Mesenchymal stem cell (in vitro differentiated cells and primary cell): ENCODE data around the gene DHRS11. TPM values are rescaled to one million over a fixed set of nuclear protein-coding genes. Genes with fewer than 3 reads are reported as not detected.
A peak's percentile ranks its signal among the peaks of the same experiment; 100 is the strongest.

Experiments
- DNase-seq: peaks from one replicate; pipeline ENCODE4 v3.0.0-alpha.2; 2013
- H2AFZ ChIP-seq: one replicate; pipeline ENCODE4 v1.6.1; 2013; ENCODE audit warnings: low read depth, mild to moderate bottlenecking, control low read depth, inconsistent platforms, low read length, moderate library complexity
- H2AK5ac ChIP-seq: 2 replicates; pipeline ENCODE4 v1.6.1; 2013; ENCODE audit warnings: low read length, moderate library complexity, mild to moderate bottlenecking, inconsistent platforms; ENCODE audit not compliant: severe bottlenecking
- H2BK120ac ChIP-seq: one replicate; pipeline ENCODE4 v1.6.1; 2013; ENCODE audit warnings: low read depth, mild to moderate bottlenecking, inconsistent platforms, low read length, moderate library complexity
- H2BK12ac ChIP-seq, 2 experiments: one replicate each; pipeline ENCODE4 v1.6.1; 2013; ENCODE audit warnings: inconsistent platforms in 2 of 2, low read length in 2 of 2, mild to moderate bottlenecking in 2 of 2, moderate library complexity in 2 of 2, control low read depth in 1 of 2
- H2BK15ac ChIP-seq: one replicate; pipeline ENCODE4 v1.6.1; 2013; ENCODE audit warnings: mild to moderate bottlenecking, low read depth, inconsistent platforms; ENCODE audit not compliant: poor library complexity, severe bottlenecking
- H2BK5ac ChIP-seq: 2 replicates; pipeline ENCODE4 v1.6.1; 2013; ENCODE audit warnings: low read depth, mild to moderate bottlenecking, low read length, control low read depth, inconsistent platforms; ENCODE audit not compliant: poor library complexity, severe bottlenecking
- H3K14ac ChIP-seq, 2 experiments: one replicate each; pipeline ENCODE4 v1.6.1; 2013; ENCODE audit warnings: inconsistent platforms in 2 of 2, low read length in 2 of 2, control low read depth in 1 of 2, mild to moderate bottlenecking in 1 of 2, moderate library complexity in 1 of 2
- H3K18ac ChIP-seq, 2 experiments: one replicate each; pipeline ENCODE4 v1.6.1; 2013; ENCODE audit warnings: inconsistent platforms in 2 of 2, low read length in 2 of 2, control low read depth in 1 of 2, low read depth in 1 of 2, mild to moderate bottlenecking in 1 of 2
- H3K23ac ChIP-seq, 2 experiments: one replicate each; pipeline ENCODE4 v1.6.1; 2013; ENCODE audit warnings: inconsistent platforms in 2 of 2, low read length in 2 of 2, mild to moderate bottlenecking in 2 of 2, moderate library complexity in 2 of 2, control low read depth in 1 of 2
- H3K27ac ChIP-seq: 2 replicates; pipeline ENCODE4 v1.5.1; 2013; ENCODE audit warnings: mild to moderate bottlenecking, moderate library complexity, low read length, control low read depth, inconsistent platforms; ENCODE audit not compliant: poor library complexity, severe bottlenecking
- H3K27me3 ChIP-seq, 2 experiments: 2 replicates each; pipeline versions ENCODE4 v1.6.1 to v1.7.0; 2013; ENCODE audit warnings: low read length in 2 of 2, mild to moderate bottlenecking in 2 of 2, moderate library complexity in 2 of 2, control low read depth in 1 of 2, inconsistent platforms in 1 of 2; ENCODE audit not compliant: control insufficient read depth in 1 of 2, insufficient read depth in 1 of 2
- H3K36me3 ChIP-seq, 2 experiments: 2 replicates each; pipeline versions ENCODE4 v1.6.1 to v1.7.0; 2013; ENCODE audit warnings: low read length in 2 of 2, control low read depth in 1 of 2, inconsistent platforms in 1 of 2, low read depth in 1 of 2, mild to moderate bottlenecking in 1 of 2; ENCODE audit not compliant: insufficient read depth in 2 of 2, control insufficient read depth in 1 of 2
- H3K4ac ChIP-seq, 2 experiments: one replicate each; pipeline ENCODE4 v1.6.1; 2013; ENCODE audit warnings: inconsistent platforms in 2 of 2, low read length in 2 of 2, mild to moderate bottlenecking in 2 of 2, moderate library complexity in 2 of 2, control low read depth in 1 of 2, low read depth in 1 of 2
- H3K4me1 ChIP-seq: 2 replicates; pipeline ENCODE4 v1.6.1; 2013; ENCODE audit warnings: low read depth, low read length, control low read depth; ENCODE audit not compliant: control insufficient read depth, insufficient read depth
- H3K4me2 ChIP-seq: 2 replicates; pipeline ENCODE4 v1.6.1; 2013; ENCODE audit warnings: low read length, mild to moderate bottlenecking, inconsistent platforms; ENCODE audit not compliant: poor library complexity, severe bottlenecking
- H3K4me3 ChIP-seq, 2 experiments: 2 replicates each; pipeline versions ENCODE4 v1.5.1 to v1.7.0; 2013; ENCODE audit warnings: low read length in 2 of 2, mild to moderate bottlenecking in 2 of 2, control low read depth in 1 of 2, low read depth in 1 of 2; ENCODE audit not compliant: insufficient read depth in 1 of 2
- H3K79me1 ChIP-seq: replicated peaks from 2 replicates; pipeline ENCODE4 v1.6.1; 2013; ENCODE audit warnings: mild to moderate bottlenecking, control low read depth, low read length, inconsistent platforms; ENCODE audit not compliant: poor library complexity, severe bottlenecking
- H3K9ac ChIP-seq: 2 replicates; pipeline ENCODE4 v1.7.0; 2013; ENCODE audit warnings: mild to moderate bottlenecking, low read length, moderate library complexity
- H3K9me3 ChIP-seq: 2 replicates; pipeline ENCODE4 v1.7.0; 2013; ENCODE audit warnings: mild to moderate bottlenecking, low read length; ENCODE audit not compliant: control insufficient read depth
- H4K8ac ChIP-seq: one replicate; pipeline ENCODE4 v1.6.1; 2013; ENCODE audit warnings: inconsistent platforms, mild to moderate bottlenecking, low read length, moderate library complexity
- H4K91ac ChIP-seq: one replicate; pipeline ENCODE4 v1.6.1; 2013; ENCODE audit warnings: mild to moderate bottlenecking, low read length, inconsistent platforms
- WGBS: methylation state at CpG from one replicate; pipeline ENCODE4 v1.1.7; 2013; ENCODE audit warnings: mixed read lengths; 5-methylcytosine and 5-hydroxymethylcytosine counted together
- polyA plus RNA-seq, 2 experiments: library from polyadenylated mRNA; stranded (reverse); fragments of 200-250 nt; gene quantifications; one replicate each; pipeline ENCODE4 v1.2.3, GENCODE V29; 2013

Gene DHRS11, protein sequence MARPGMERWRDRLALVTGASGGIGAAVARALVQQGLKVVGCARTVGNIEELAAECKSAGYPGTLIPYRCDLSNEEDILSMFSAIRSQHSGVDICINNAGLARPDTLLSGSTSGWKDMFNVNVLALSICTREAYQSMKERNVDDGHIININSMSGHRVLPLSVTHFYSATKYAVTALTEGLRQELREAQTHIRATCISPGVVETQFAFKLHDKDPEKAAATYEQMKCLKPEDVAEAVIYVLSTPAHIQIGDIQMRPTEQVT
- polyA plus RNA-seq (2013, experiment 1 of 2): 2.6 TPM
- polyA plus RNA-seq (2013, experiment 2 of 2): 2.4 TPM

DNA sequence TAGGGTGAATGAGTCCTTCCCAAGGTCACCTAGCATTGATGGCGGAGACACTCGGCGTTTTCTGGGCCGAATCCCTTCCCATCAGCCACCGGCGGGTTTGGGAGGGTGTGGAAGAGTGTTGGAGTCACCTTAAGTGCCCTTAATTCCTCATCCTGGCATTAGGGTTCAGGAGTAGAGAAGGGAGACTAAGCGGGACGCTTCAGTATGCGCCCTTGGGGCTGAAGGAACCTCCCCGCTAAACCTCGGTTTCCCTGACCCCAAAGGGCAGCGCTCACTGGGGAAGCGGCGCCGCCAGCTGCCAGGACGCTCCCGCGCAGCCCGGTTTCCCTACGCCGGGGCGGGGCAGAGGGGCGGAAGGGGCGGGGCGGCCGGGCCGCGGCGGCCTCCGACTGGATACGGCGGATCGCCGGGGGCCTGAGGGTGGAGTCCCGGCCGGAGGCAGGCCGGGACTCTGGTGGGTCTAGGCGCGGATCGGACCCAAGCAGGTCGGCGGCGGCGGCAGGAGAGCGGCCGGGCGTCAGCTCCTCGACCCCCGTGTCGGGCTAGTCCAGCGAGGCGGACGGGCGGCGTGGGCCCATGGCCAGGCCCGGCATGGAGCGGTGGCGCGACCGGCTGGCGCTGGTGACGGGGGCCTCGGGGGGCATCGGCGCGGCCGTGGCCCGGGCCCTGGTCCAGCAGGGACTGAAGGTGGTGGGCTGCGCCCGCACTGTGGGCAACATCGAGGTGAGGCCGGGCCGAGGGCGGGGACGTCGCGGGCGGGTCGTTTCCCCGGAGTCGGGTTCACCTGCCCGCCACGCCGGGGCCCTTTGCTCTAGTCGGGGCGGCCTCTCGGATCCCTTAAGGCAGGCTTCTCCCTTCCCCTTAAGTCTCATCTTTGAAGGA is at the start of gene DHRS11:
TSS of gene DHRS11 (plus strand) at position 446 of the 882 bp plus-strand sequence. CDS start at position 577, 131 bp downstream.
- Histone ChIP-seq H3K9me3 (no peaks in the 10 kb centered on the region), H3K23ac (peak within 1 kb of the TSS in 1 of 2 experiments; percentile 92), H3K14ac (peak within 1 kb of the TSS in 1 of 2 experiments; percentile 99), H3K79me1 (peaks cover 24% of the 10 kb centered on the region), H3K9ac (peak within 1 kb of the TSS; percentile 87), H2BK120ac (no peak within 1 kb of the TSS), H3K36me3 (peaks cover 23 to 46% of the 10 kb centered on the region in 2 experiments), H3K27me3 (no peaks in the 10 kb centered on the region), H3K4me3 (peak within 1 kb of the TSS; percentile 79 to 86), H3K4ac (peak within 1 kb of the TSS; percentile 17 to 63), H2AK5ac (no peak within 1 kb of the TSS), H3K18ac (peak within 1 kb of the TSS; percentile 85 to 92), H2BK15ac (no peak within 1 kb of the TSS), H2BK5ac (no peak within 1 kb of the TSS), H2BK12ac (peak within 1 kb of the TSS in 1 of 2 experiments; percentile 51), H4K8ac (peak within 1 kb of the TSS; percentile 71), H3K4me2 (peak within 1 kb of the TSS; percentile 86), H3K27ac (peak within 1 kb of the TSS; percentile 33), H2AFZ (peak within 1 kb of the TSS; percentile 75), H3K4me1 (peaks cover 17% of the 10 kb centered on the region), H4K91ac (peak within 1 kb of the TSS; percentile 18)
- WGBS: 5% methylated on average over 55 of the region's 87 CpGs
- peak; percentile 78 for DNase-seq

DNA sequence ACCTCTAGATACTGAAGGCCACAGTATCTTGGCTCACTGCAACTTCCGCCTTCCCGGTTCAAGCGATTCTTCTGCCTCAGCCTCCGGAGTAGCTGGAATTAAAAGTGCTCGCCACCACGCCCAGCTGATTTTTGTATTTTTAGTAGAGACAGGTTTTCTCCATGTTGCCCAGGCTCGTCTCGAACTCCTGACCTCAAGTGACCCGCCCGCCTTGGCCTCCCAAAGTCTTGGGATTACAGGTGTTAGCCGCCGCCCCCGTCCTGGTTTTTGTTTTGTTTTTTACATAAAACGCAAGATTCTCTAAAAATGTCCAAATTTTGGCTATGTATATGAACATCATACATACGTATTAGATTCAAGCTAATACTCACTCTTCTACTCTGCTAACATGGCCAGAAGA is 48.9 kb upstream of the DHRS11 start:
- H4K8ac ChIP-seq: no peak overlapping the region
- no peak overlapping the region for H2AK5ac ChIP-seq
- no peak overlapping the region for H2BK120ac ChIP-seq
- no peak overlapping the region for H3K4me3 ChIP-seq
- WGBS: 97% methylated on average over 15 of the region's 15 CpGs
- no peak overlapping the region for H3K23ac ChIP-seq
- no peaks in the 10 kb centered on the region for H3K9me3 ChIP-seq
- no peak overlapping the region for H2BK12ac ChIP-seq
- H3K36me3 ChIP-seq: peaks cover 0 to 33% of the 10 kb centered on the region in 2 experiments
- H3K27ac ChIP-seq: no peak overlapping the region
- H4K91ac ChIP-seq: no peak overlapping the region
- no peak overlapping the region for H2BK15ac ChIP-seq
- no peak overlapping the region for H2BK5ac ChIP-seq
- no peaks in the 10 kb centered on the region for H3K27me3 ChIP-seq
- H3K4ac ChIP-seq: no peak overlapping the region
- peaks cover 7% of the 10 kb centered on the region for H3K79me1 ChIP-seq
- H3K4me1 ChIP-seq: no peaks in the 10 kb centered on the region
- no peak overlapping the region for H3K9ac ChIP-seq
- no peak overlapping the region for H3K4me2 ChIP-seq
- H2AFZ ChIP-seq: no peak overlapping the region
- H3K18ac ChIP-seq: no peak overlapping the region
- no peak for DNase-seq
- no peak overlapping the region for H3K14ac ChIP-seq

DNA sequence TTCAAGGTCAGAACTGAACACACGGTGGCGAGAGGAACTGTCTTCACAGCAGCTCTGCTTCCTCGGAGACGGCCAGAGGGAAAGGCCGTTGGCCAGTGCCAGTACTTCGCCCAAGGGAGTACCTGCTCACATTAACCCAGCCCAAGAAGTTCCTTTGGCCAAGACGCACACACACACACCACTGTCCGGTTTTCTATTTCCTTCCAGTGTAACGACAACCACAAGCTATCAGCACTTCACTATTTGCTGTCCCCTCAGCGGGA is 47.7 kb upstream of the DHRS11 start:
- Histone ChIP-seq H3K18ac (peak overlapping the region; percentile 94), H3K79me1 (peaks cover 5% of the 10 kb centered on the region), H3K27me3 (no peaks in the 10 kb centered on the region), H2BK5ac (no peak overlapping the region), H3K14ac (peak overlapping the region in 1 of 2 experiments; percentile 76), H3K36me3 (peaks cover 0 to 25% of the 10 kb centered on the region in 2 experiments), H2BK120ac (no peak overlapping the region), H2AK5ac (no peak overlapping the region), H2BK12ac (no peak overlapping the region), H4K91ac (peak overlapping the region; percentile 92), H2BK15ac (no peak overlapping the region), H3K9me3 (no peaks in the 10 kb centered on the region), H3K4me1 (peaks cover 3% of the 10 kb centered on the region), H4K8ac (no peak overlapping the region), H3K4me3 (peak overlapping the region; percentile 79 to 87), H3K4me2 (peak overlapping the region; percentile 70), H3K27ac (peak overlapping the region; percentile 96), H3K4ac (peak overlapping the region; percentile 26 to 97), H2AFZ (no peak overlapping the region), H3K9ac (peak overlapping the region; percentile 99), H3K23ac (no peak overlapping the region)
- peak; percentile 78 for DNase-seq
- WGBS: 1% methylated on average over 10 of the region's 10 CpGs
